Measurements from ENCODE around the gene REC8. TPM values are rescaled to one million over a fixed set of nuclear protein-coding genes. Genes with fewer than 3 reads are reported as not detected.

The REC8 gene, protein sequence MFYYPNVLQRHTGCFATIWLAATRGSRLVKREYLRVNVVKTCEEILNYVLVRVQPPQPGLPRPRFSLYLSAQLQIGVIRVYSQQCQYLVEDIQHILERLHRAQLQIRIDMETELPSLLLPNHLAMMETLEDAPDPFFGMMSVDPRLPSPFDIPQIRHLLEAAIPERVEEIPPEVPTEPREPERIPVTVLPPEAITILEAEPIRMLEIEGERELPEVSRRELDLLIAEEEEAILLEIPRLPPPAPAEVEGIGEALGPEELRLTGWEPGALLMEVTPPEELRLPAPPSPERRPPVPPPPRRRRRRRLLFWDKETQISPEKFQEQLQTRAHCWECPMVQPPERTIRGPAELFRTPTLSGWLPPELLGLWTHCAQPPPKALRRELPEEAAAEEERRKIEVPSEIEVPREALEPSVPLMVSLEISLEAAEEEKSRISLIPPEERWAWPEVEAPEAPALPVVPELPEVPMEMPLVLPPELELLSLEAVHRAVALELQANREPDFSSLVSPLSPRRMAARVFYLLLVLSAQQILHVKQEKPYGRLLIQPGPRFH
- total RNA-seq = 10 to 100 TPM in 2 of 4 donors, 1 to 10 TPM in 2; 2.5 to 17.2 (median 10.2) TPM

DNA sequence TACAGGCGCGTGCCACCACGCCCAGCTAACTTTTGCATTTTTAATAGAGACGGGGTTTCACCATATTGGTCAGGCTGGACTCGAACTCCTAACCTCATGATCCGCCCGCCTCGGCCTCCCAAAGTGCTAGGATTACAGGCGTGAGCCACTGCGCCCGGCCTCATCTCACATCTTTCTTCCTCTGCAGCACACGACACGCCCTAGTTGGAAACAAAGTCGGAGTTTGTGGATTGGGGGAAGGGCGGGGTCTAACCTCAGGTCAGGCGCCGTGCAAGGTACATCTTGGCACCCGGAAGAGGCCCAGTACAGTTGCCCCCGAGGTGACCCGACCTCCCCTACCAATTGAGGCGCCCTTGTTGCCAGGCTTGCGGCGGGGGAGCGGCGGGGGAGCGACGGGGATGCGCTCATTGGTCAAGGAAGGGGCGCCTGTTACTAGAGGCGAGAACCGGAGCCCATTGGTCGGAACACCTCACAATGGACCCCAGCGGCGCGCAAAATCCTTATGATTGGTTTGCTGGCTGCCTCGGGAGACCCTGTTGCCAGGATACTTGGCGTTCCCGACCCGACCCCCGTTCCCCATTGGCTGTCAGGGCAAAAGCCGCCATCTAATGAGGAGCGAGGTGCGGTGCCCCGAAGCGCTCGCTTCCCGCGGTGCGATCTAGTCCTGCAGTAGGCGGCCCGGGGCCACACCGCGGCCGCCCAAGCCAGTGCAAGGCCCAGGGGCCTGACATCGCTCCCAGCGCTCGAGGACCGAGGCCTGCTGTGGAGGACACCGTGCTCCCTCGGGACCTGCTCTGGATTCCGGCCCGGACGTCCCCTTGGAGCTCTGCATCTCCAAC is at the start of gene REC8:
Gene REC8 (plus strand): TSS at position 659 of the 839 bp plus-strand sequence. CDS start 473 bp downstream, outside the sequence.
- H3K27me3 ChIP-seq = no peaks in the 10 kb centered on the region
- WGBS = 45% methylated on average over 33 of the region's 63 CpGs
- TF ChIP-seq POLR2A (IDR thresholded peaks at IDR 0.05) = no peak

DNA sequence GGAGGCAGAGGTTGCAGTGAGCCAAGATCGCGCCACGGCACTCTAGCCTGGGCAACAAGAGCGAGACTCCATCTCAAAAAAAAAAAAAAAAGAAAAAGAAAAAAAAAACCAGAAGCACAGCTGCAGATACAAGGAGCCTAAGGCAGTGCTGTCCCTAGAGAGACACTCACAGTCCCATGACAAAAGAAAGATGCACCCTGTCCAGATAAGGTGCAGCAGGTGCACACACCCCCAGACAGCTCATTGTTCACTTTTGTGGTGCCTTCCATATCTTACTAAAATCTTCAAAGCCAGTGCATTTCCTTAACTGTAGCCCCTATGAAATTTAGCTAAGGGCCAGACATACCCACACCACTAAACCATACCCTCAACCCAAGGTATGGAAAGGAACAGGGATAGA is 49.5 kb upstream of the REC8 start:
- Histone ChIP-seq H3K27ac (no peak overlapping the region), H3K4me3 (no peak overlapping the region), H3K9me3 (no peaks in the 10 kb centered on the region), H3K4me1 (no peaks in the 10 kb centered on the region), H3K36me3 (peaks cover 69% of the 10 kb centered on the region), H3K27me3 (no peaks in the 10 kb centered on the region)
- 90% methylated on average over 4 of the region's 4 CpGs for WGBS
- TF ChIP-seq EP300 (IDR thresholded peaks at IDR 0.05) (no peak), POLR2A (IDR thresholded peaks at IDR 0.05) (no peak), POLR2AphosphoS5 (IDR thresholded peaks at IDR 0.05) (no peak)
- TF ChIP-seq, protein P1, sequence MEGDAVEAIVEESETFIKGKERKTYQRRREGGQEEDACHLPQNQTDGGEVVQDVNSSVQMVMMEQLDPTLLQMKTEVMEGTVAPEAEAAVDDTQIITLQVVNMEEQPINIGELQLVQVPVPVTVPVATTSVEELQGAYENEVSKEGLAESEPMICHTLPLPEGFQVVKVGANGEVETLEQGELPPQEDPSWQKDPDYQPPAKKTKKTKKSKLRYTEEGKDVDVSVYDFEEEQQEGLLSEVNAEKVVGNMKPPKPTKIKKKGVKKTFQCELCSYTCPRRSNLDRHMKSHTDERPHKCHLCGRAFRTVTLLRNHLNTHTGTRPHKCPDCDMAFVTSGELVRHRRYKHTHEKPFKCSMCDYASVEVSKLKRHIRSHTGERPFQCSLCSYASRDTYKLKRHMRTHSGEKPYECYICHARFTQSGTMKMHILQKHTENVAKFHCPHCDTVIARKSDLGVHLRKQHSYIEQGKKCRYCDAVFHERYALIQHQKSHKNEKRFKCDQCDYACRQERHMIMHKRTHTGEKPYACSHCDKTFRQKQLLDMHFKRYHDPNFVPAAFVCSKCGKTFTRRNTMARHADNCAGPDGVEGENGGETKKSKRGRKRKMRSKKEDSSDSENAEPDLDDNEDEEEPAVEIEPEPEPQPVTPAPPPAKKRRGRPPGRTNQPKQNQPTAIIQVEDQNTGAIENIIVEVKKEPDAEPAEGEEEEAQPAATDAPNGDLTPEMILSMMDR (IDR thresholded peaks at IDR 0.05) = no peak
- no peak for DNase-seq (ENCODE audit: low spot score in 2 of 2)

More for the DNA sequence above, at the start of gene REC8:
- H3K4me3 ChIP-seq = peak within 1 kb of the TSS; percentile 31
- peak within 1 kb of the TSS; percentile 29 for H3K27ac ChIP-seq
- no peaks in the 10 kb centered on the region for H3K9me3 ChIP-seq
- peak in 1 of 2 donors; percentile 74 for DNase-seq (ENCODE audit: low spot score in 2 of 2)
- H3K36me3 ChIP-seq = peaks cover 27% of the 10 kb centered on the region
- H3K4me1 ChIP-seq = peaks cover 10% of the 10 kb centered on the region

DNA sequence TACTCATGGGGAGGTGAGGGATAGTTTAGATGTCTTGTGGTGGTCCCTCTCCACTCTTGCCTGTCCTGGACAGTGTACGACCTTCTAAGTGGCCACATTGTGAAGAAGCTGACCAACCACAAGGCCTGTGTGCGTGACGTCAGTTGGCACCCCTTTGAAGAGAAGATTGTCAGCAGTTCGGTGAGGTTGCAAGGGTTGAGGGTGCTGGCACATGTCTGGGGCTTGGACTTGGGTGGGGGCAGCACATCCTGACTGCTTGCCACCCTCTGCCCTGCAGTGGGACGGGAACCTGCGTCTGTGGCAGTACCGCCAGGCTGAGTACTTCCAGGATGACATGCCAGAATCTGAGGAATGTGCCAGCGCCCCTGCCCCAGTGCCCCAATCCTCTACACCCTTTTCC is 49.0 kb upstream of the REC8 start:
- peak in 1 of 2 donors; percentile 40 for DNase-seq (ENCODE audit: low spot score in 2 of 2)
- 83% methylated on average over 7 of the region's 8 CpGs for WGBS
- no peaks in the 10 kb centered on the region for H3K27me3 ChIP-seq
- no peaks in the 10 kb centered on the region for H3K9me3 ChIP-seq
- TF ChIP-seq, protein P1 (IDR thresholded peaks at IDR 0.05) = no peak
- TF ChIP-seq POLR2AphosphoS5 (IDR thresholded peaks at IDR 0.05) (no peak), POLR2A (IDR thresholded peaks at IDR 0.05) (no peak), EP300 (IDR thresholded peaks at IDR 0.05) (no peak)
- peaks cover 64% of the 10 kb centered on the region for H3K36me3 ChIP-seq
- no peaks in the 10 kb centered on the region for H3K4me1 ChIP-seq
- H3K27ac ChIP-seq = no peak overlapping the region
- H3K4me3 ChIP-seq = no peak overlapping the region

DNA sequence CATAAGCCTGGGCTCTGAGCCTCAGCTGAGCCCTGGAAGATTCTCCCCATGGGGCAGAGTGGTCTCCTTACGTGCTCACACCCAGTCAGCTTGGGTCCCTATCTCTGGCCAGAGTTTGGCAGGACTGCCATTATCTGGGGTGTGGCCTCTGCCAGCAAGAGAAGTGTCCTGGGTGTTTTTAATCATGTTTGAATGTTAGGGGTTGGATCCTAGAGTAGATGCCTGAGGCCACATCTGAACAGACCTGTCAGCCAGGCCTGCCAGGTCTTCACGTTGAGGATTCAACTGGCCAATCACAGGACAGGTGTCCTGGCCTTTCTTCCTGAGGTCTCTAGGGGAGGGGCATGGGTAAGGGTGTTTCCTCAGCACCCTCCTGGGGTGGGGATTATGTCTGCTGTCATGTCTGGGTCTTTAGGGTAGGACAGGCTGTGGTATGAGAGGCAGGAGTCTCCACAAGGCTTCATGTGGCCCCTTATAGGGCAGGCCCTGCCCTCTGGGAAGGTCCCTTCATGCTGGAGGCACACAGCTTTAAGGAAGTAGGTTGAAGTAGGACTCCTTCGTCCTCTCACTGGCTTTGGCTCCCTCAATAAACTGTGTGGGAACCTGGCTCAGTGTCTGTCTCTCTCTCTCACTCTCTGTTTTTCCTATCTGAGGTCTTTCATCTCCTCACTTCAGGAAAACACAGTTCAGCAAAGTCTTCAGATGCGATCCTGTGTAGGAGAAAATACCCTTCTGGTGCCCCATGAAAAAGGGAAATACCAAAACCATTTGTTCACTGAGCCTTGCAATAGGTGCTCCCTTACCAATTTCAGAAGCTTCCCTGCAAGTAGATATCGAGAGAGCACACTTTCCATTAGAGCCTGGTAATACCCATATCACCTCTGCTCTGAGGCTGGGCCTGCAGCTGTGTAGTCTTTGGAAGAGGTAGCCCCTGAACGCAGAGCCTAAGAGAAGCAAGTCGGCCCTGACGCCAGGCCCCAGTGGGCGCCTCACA is 48.2 kb upstream of the REC8 start:
- peaks cover 56% of the 10 kb centered on the region for H3K36me3 ChIP-seq
- 82% methylated on average over 9 of the region's 9 CpGs for WGBS

More for the DNA sequence above, 48.2 kb upstream of the REC8 start:
- H3K4me3 ChIP-seq = no peak overlapping the region
- TF ChIP-seq EP300 (IDR thresholded peaks at IDR 0.05) = no peak
- TF ChIP-seq POLR2AphosphoS5 (IDR thresholded peaks at IDR 0.05) = no peak
- no peak for TF ChIP-seq POLR2A (IDR thresholded peaks at IDR 0.05)
- TF ChIP-seq, protein P1 (IDR thresholded peaks at IDR 0.05) = no peak
- H3K4me1 ChIP-seq = no peaks in the 10 kb centered on the region
- no peak overlapping the region for H3K27ac ChIP-seq
- H3K9me3 ChIP-seq = no peaks in the 10 kb centered on the region
- peak in 1 of 2 donors; percentile 29 for DNase-seq (ENCODE audit: low spot score in 2 of 2)
- H3K27me3 ChIP-seq = no peaks in the 10 kb centered on the region

Measured in suprapubic skin (tissue), 4 donors.